ENCODE results near the gene CPA3. TPM values are rescaled to one million over a fixed set of nuclear protein-coding genes. Genes with fewer than 3 reads are reported as not detected.

Gene CPA3
- total RNA-seq, 1 experiment from 2014 or later: not detected

DNA sequence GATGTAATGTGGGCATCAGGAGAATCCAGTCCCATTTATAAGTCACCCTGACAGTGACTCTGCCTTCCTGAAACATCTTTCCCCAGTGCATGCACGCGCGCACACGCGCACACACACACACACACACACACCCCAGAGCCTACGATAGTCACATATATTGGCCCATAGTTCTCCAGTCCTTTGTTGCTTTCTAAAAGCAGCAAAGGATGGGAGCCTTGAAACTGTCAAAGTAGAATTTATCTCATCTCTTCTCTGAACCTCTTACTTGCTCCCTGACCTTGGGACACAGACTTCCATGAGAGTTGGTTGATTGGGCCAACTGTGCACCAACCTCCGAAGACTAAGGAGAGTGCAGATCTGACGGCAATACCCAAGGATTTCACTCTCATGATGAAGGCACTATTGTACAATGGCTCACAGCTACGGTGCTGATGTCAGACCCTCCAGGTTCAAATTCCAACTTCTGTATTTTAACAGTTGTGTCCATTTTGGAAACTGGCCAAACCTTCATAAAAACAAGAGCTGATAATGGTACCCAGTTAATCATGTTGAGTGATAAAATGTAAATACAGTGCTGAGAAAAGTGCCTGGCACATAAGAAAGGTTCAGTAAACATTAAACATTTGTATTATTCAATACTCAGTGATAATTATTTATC, 8.3 kb downstream of the CPA3 start:
- Histone ChIP-seq H3K4me1 (ENCODE audit: insufficient read depth, low read length, poor library complexity, severe bottlenecking) (no peaks in the 10 kb centered on the region), H3K9me3 (ENCODE audit: low read depth, low read length, poor library complexity, severe bottlenecking) (no peaks in the 10 kb centered on the region), H3K36me3 (ENCODE audit: insufficient read depth, low read length, poor library complexity, severe bottlenecking) (no peaks in the 10 kb centered on the region), H3K27me3 (replicated peaks; ENCODE audit: insufficient read depth, low read depth, low read length, poor library complexity) (no peaks in the 10 kb centered on the region), H3K27ac (ENCODE audit: low read depth, low read length, poor library complexity, severe bottlenecking) (no peak overlapping the region), H3K4me3 (ENCODE audit: low read depth, low read length, poor library complexity, severe bottlenecking) (no peak overlapping the region)
- CTCF ChIA-PET: no interaction called here
- BruUV-seq (replicated peaks): no TSS peak
- TF ChIP-seq EZH2 (IDR thresholded peaks at IDR 0.05; ENCODE audit: borderline replicate concordance, low read depth, low read length, poor library complexity, severe bottlenecking): no peak
- no peak for TF ChIP-seq CTCF (conservative IDR thresholded peaks at IDR 0.05; ENCODE audit: low read depth, low read length)
- POLR2A ChIA-PET (ENCODE audit: low non-redundant PET): no interaction called here
- no peak for DNase-seq (ENCODE audit: low spot score)
- intact Hi-C loops (cut with micrococcal nuclease; ENCODE audit: unreplicated experiment): no loop called here

DNA sequence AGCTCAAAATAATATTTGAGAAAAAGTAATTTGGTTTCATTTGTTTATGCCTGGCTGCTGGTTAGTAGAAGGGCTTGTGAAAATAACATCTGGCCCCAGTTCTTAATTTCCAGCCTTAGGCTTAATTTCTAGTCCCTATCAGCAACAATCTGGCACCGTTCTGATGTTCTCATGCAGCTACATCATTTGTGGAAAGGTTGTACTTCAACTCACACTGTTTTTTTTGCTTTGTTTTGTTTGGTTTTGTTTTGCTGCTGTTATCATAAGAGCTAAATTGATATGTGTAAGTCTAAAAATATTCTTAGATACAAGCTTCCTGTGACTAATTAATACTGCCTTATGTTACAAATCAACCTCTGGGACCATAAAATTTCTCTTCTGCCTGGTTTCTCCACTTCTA, 8.9 kb downstream of the CPA3 start:
- Histone ChIP-seq H3K9me3 (ENCODE audit: low read depth, low read length, poor library complexity, severe bottlenecking) (no peaks in the 10 kb centered on the region), H3K27me3 (replicated peaks; ENCODE audit: insufficient read depth, low read depth, low read length, poor library complexity) (no peaks in the 10 kb centered on the region), H3K36me3 (ENCODE audit: insufficient read depth, low read length, poor library complexity, severe bottlenecking) (no peaks in the 10 kb centered on the region), H3K27ac (ENCODE audit: low read depth, low read length, poor library complexity, severe bottlenecking) (no peak overlapping the region), H3K4me3 (ENCODE audit: low read depth, low read length, poor library complexity, severe bottlenecking) (no peak overlapping the region), H3K4me1 (ENCODE audit: insufficient read depth, low read length, poor library complexity, severe bottlenecking) (no peaks in the 10 kb centered on the region)
- no peak for DNase-seq (ENCODE audit: low spot score)
- ChIA-PET POLR2A (ENCODE audit: low non-redundant PET) (no interaction called here), CTCF (no interaction called here)
- TF ChIP-seq CTCF (conservative IDR thresholded peaks at IDR 0.05; ENCODE audit: low read depth, low read length): no peak
- BruUV-seq (replicated peaks): no TSS peak
- intact Hi-C loops (cut with micrococcal nuclease; ENCODE audit: unreplicated experiment): no loop called here

DNA sequence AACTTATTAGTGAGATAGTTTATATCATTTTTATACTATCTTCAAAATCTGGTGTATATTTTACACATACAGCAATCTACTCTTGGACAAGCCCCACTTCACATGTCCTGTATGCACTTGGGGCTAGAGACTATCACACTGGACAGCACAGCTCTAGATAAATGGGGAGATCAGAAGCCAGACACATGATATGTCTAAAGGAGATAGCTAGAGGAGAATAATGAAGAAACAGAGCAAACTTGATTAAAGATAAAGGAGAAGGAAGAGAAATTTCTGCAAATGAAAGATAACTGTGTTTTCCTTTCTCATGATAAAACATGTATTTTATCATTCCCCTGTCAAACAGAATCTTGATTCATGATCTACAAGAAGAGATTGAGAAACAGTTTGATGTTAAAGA, 13.0 kb downstream of the CPA3 start:
- H3K36me3 ChIP-seq (ENCODE audit: insufficient read depth, low read length, poor library complexity, severe bottlenecking): no peaks in the 10 kb centered on the region
- ChIA-PET CTCF (no interaction called here), POLR2A (ENCODE audit: low non-redundant PET) (no interaction called here)

More for the DNA sequence above, 13.0 kb downstream of the CPA3 start:
- H3K9me3 ChIP-seq (ENCODE audit: low read depth, low read length, poor library complexity, severe bottlenecking): no peaks in the 10 kb centered on the region
- intact Hi-C loops (cut with micrococcal nuclease; ENCODE audit: unreplicated experiment): no loop called here
- H3K27me3 ChIP-seq (replicated peaks; ENCODE audit: insufficient read depth, low read depth, low read length, poor library complexity): no peaks in the 10 kb centered on the region
- no peaks in the 10 kb centered on the region for H3K4me1 ChIP-seq (ENCODE audit: insufficient read depth, low read length, poor library complexity, severe bottlenecking)
- no peak for DNase-seq (ENCODE audit: low spot score)
- no peak overlapping the region for H3K27ac ChIP-seq (ENCODE audit: low read depth, low read length, poor library complexity, severe bottlenecking)
- BruUV-seq (replicated peaks): no TSS peak
- TF ChIP-seq CTCF (conservative IDR thresholded peaks at IDR 0.05; ENCODE audit: low read depth, low read length) (no peak), EZH2 (IDR thresholded peaks at IDR 0.05; ENCODE audit: borderline replicate concordance, low read depth, low read length, poor library complexity, severe bottlenecking) (no peak)
- H3K4me3 ChIP-seq (ENCODE audit: low read depth, low read length, poor library complexity, severe bottlenecking): no peak overlapping the region
